KOPT-K1 (cell line): ENCODE data around the gene SETMAR.
"Not testable (repeated sequence)": the region's sequence is repeated elsewhere in the genome, so short reads cannot be mapped to it uniquely, and the experiment has no call there.

Experiments
- H3K27ac ChIP-seq: fragments of 200-600 bp; sonication (generic); 2 replicates; pipeline ENCODE4 v1.5.1; 2016; ENCODE audit warnings: antibody characterized with exemption, mild to moderate bottlenecking, low read depth, low read length; ENCODE audit not compliant: poor library complexity, severe bottlenecking
- H3K36me3 ChIP-seq: fragments of 200-600 bp; sonication (generic); 2 replicates; pipeline ENCODE4 v1.5.1; 2017; ENCODE audit warnings: antibody characterized with exemption, mild to moderate bottlenecking, low read length, moderate library complexity; ENCODE audit not compliant: insufficient read depth
- H3K9me3 ChIP-seq: fragments of 200-600 bp; sonication (generic); 2 replicates; pipeline ENCODE4 v1.5.1; 2017; ENCODE audit warnings: antibody characterized with exemption, low read length, mild to moderate bottlenecking; ENCODE audit not compliant: insufficient read depth, poor library complexity, severe bottlenecking

The SETMAR gene

DNA sequence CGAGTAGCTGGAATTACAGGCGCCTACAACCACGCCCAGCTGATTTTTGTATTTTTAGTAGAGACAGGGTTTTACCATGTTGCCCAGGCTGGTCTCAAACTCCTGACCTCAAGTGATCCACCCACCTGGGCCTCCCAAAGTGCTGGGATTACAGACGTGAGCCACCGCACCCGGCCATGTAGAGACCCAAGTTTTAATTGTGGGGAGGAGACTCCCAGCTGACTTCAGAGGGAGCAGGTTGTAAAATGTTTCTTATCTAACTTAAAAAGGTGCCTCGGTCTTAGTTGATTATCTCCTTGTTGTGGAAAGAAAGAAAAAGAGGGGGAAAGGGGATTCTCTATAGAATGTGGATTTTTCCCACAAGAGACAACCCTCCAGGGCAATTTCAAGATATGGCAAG is 2.0 kb downstream of the SETMAR start:
- not testable (repeated sequence) for H3K9me3 ChIP-seq, H3K27ac ChIP-seq

DNA sequence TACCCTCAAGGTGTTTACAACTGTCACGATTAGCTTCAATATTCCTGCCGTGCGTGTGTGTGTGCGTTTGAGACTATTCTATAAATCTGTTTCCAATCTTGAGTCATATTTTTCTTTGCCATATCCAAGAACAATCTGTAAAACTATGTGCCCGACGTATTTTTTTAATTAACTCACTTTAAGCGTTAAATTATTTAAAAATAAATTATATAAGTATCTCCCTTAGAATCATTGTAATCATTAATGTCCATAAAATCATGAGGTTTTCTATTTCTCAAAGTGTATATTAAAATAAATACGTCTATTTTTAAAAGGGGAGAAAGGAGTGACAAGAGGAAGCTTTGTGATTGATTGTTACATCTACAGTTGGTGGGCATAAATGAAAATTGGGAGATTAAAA is 2.9 kb downstream of the SETMAR start:
- Histone ChIP-seq H3K9me3 (no peaks in the 10 kb centered on the region), H3K27ac (no peak overlapping the region), H3K36me3 (peaks cover 38% of the 10 kb centered on the region)

More for the DNA sequence above, 2.0 kb downstream of the SETMAR start:
- H3K36me3 ChIP-seq: peaks cover 36% of the 10 kb centered on the region

DNA sequence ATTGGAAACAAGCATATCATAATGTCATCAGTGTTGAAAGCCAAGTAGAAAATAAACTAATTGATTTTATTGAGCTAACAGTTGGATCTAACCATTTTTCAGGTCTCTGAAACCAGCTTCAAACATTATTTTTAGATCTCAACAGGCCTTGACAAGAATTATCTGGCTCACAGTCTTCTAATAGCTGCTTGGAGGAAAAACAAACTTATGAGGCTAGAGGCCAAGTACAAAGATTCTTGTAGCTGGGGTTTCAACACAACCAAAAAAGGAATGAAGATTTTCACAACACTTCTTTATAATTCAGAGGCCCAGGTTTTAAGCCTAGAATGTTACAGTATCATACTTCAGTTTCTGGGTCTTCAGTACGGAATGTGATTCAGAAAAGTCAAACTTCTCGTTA is 3.7 kb downstream of the SETMAR start:
- no peak overlapping the region for H3K27ac ChIP-seq
- H3K9me3 ChIP-seq: no peaks in the 10 kb centered on the region
- H3K36me3 ChIP-seq: peaks cover 43% of the 10 kb centered on the region

DNA sequence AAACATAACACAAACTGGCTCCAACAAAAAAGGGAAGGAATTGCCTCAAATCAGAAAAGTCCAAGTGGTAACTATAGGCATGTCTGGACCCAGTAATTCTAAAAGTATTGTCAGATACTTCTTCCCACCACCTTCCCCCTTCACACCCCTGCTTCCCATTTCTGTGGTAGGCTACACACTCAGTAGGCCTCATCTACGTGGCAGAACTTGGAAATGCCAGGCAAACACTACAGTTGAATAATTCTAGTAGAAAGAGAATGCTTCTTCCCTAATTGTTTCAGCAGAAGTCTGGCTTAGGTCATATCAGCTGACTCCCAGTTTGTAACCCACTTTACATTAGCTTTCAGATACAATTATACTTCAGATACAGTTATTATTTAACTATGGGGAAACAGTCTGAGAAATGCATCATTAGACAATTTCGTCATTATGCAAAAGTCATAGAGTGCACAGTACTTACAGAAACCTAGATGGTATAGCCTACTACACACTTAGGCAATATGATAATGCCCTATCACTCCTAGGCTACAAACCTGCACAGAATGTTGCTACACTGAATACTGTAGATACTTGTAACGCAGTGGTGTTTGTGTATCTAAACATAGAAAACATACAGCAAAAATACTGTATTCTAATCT is 6.4 kb downstream of the SETMAR start:
- Histone ChIP-seq H3K9me3 (no peaks in the 10 kb centered on the region), H3K27ac (no peak overlapping the region), H3K36me3 (peaks cover 65% of the 10 kb centered on the region)

DNA sequence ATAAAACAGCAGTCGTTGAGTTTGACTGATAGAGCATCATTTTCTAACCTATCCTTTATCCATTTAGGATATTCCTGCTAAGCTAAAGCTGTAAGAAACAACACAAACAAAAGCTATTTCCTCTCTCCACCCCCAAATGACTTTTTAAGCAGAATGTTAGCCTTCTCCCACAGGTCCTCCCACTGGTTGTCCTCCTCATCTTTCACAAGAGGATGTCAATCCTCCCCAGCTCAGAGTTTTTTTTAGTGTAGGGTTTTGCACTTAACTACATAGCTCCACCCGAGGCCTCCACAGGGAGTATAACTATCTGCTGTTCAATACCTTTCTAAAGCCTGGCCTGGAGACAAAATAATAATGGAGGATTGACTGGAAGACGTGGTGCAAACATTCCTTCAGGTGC is 7.8 kb downstream of the SETMAR start:
- Histone ChIP-seq H3K27ac (no peak overlapping the region), H3K9me3 (no peaks in the 10 kb centered on the region), H3K36me3 (peaks cover 79% of the 10 kb centered on the region)

DNA sequence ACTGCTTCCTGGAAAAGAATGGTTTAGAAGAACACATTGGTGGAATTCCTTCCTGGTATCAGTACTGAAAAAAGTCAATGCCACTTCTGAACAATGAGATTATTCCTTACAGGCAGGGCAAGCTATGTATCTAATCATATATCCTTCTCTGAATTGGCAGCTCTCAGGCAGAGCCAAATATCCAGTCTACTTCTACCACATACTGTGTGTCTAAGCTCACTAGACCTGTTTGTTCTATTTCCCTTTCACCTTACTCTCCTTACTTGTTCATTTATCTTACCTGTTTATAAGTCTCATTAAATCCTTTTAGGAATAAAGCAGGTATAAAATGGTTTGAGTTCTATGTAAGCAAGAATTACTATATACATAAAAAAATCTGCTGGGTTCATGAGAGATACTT is 8.3 kb downstream of the SETMAR start:
- Histone ChIP-seq H3K36me3 (peaks cover 83% of the 10 kb centered on the region), H3K9me3 (no peaks in the 10 kb centered on the region), H3K27ac (no peak overlapping the region)

DNA sequence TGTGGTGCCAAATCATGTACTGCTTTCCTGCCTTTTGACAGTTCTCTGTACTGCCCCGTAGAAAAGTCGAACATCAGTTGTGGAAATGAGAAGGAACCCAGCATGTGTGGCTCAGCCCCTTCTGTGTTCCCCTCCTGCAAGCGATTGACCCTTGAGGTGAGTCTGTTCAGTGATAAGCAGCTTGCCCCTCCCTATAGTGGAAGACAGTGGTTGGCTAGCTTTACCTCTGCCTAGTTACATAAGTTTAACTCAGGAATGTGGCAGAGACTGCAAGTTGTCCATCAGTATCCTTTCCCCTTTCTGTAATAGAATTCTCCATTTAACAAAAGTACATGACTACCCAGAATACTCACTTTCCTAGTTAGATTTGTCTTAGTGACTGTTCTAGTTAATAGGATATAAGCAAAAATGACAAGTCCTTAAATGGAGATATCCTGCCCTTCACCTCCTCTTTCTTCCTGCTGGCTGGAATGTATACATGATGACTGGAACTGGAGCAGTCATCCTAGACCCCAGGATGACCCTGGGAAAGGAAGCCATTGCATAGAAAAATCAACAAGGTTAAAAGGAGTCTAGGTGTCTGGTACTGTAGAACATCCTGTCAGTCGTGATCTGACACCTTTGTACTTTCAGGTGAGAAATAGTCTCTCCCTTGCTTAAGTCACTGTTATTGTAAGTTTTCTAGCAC is 10.6 kb downstream of the SETMAR start:
- H3K27ac ChIP-seq: no peak overlapping the region
- peaks cover 85% of the 10 kb centered on the region for H3K36me3 ChIP-seq
- no peaks in the 10 kb centered on the region for H3K9me3 ChIP-seq

DNA sequence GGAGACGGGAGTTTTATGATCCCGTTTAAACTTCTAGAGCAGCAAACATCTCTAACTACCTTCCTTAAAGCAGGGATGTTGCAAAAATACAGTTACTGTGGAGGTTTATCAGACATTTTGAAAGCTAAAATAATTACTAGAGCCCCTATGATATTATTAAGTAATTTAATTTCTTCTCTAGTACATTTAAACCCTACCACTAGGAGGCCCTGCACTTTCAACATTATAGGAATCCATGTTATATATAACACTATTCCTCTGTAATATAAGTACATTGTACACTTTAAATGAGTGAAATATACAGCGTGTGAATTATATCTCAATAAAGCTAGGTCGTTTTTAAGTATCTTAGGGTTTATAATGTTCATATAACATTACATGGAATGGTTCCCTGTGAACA is 11.5 kb downstream of the SETMAR start:
- no peaks in the 10 kb centered on the region for H3K9me3 ChIP-seq
- H3K27ac ChIP-seq: no peak overlapping the region
- peaks cover 79% of the 10 kb centered on the region for H3K36me3 ChIP-seq

DNA sequence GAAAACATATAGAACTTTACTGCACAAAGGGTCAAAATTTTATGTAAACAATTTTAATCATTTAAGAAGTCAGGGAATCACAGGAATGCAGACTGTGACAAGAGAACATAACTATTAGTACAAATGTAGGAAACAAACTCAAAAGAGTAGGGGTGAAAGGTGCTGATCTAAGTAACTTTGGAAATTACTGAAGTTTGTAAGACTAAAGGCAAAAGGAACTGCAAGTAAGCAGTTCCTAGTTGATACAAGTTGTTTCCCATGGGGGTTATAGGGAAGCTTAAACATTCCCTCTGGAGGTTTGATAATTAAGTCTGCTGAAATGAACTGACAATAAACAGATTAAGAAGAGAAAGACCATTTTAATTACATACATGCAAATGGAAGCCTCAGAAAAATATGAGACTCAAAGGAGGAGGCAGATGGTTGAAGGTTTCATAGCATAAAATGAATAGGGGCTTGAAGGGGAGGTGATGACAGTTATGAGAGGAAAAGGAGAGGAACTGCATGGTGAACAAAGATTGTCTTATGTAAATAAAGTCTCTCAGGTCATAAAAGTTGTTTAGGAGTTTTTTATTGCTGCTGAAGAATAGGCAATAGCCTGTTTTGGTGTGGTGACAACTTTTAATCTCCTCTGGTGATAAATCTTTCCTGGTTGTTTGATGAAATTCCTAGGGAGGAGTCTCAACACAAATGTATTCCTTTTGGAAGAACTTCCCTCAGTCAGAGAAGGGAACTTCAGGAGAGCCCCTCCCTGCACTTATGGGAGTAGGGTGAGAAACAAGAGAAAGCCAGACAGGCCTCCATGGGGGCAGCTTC is 17.1 kb downstream of the SETMAR start:
- H3K36me3 ChIP-seq: peaks cover 38% of the 10 kb centered on the region
- no peak overlapping the region for H3K27ac ChIP-seq

DNA sequence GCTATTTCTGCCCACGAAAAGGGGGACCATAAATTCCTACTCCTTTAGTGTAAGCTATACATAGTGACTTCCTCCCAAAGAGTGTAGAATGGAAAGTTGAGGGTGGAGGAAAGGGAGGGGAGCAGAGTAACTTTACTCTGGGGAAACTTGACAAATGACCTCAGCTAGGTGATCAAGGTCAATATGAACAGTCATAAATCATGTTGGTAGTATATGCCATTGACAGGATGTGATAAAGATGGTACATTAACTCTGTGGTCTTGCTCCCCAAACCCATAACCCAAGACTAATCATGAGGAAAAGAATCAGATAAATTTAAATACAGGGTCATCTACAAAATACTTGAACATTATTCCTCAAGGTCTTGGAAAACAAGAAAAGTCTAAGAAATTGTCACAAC is 18.6 kb downstream of the SETMAR start:
- H3K27ac ChIP-seq: no peak overlapping the region
- peaks cover 24% of the 10 kb centered on the region for H3K36me3 ChIP-seq

More for the DNA sequence above, 17.1 kb downstream of the SETMAR start:
- no peaks in the 10 kb centered on the region for H3K9me3 ChIP-seq

DNA sequence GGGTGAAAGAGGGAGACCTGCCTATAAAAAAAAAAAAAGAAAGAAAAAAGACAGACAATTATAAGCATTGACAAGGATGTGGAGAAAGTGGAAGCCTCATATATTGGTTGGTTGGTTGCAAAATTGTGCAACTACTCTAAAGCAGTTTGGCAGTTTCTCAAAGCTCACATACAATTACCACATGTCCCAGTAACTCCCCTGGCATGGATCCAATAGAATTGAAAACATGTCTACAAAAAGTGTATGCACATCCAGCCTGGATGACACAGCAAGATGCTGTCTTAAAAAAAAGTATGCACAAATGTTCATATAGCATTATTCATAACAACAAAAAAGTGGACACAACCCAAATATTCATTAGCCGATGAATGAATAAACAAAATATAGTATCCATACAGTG is 19.5 kb downstream of the SETMAR start:
- no peak overlapping the region for H3K27ac ChIP-seq
- peaks cover 15% of the 10 kb centered on the region for H3K36me3 ChIP-seq

More for the DNA sequence above, 18.6 kb downstream of the SETMAR start:
- H3K9me3 ChIP-seq: peaks cover 7% of the 10 kb centered on the region

DNA sequence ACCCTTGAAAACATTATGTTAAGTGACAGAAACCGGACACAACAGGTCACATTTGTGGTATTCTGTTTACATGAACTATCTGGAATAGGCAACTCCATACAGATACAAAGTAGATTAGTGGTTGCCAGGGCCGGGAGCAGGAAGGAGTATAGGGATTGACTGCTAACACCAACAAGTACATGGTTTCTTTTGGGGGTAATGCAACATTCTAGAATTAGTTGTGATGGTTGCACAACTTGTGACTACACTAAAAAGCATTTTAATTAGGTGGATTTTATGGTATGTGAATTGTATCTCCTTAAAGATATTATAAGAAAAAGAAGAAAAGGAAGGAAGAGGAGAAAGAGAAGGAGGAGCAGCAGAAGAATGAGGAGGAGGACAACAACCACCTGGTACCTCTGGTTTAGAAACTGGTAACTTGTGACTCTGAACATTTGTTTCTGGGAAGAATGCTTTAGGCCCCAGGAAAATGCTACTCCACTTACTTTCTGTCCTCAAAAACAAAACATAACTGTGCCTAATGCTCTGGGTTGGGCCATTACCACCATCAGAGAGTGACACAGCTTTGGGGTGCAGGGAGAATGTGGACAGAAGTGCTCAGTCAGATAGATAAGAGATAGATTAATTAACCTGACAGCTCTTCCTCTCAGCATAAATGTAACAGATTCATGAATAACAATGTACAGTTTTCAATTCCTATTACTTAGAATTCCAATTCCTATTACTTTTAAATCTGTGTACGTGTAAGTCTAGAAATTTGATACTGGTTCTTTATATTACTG is 20.3 kb downstream of the SETMAR start:
- Histone ChIP-seq H3K27ac (no peak overlapping the region), H3K9me3 (peaks cover 24% of the 10 kb centered on the region), H3K36me3 (peaks cover 7% of the 10 kb centered on the region)

More for the DNA sequence above, 19.5 kb downstream of the SETMAR start:
- peaks cover 16% of the 10 kb centered on the region for H3K9me3 ChIP-seq

DNA sequence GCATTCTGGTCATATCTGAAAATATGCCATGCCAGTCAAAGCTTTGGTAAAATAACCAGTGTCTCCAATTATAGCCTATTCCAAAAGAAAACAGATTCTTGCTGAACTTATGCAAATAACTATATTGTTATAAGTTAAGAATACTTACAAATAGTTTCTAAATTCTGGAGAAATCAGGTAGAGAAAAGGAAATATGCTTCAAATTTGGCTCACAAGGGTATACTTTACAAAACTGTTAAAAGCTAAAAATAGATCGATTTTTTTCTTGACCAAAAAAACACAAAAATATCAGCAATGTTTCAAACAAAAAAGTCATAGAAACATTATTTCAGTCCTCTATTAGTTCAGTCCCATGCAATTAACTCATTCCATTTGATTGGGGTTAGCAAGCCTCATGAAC is 23.7 kb downstream of the SETMAR start:
- Histone ChIP-seq H3K9me3 (peaks cover 44% of the 10 kb centered on the region), H3K36me3 (no peaks in the 10 kb centered on the region), H3K27ac (no peak overlapping the region)

DNA sequence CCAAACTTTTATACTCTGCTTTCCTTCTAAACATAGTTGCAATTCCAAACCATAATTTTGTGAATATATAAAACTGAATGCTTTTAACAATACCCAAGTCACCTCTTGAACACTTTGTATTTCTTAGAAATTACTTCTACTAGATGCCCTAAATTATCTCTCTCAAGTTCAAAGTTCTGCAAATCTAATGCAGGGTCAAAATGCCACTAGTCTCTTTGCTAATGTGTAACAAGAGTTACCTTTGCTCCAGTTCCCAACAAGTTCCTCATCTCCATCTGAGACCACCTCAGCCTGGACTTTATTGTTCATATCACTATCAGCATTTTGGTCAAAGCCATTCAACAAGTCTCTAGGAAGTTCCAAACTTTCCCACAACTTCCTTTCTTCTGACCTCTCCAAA is 26.6 kb downstream of the SETMAR start:
- H3K9me3 ChIP-seq: peaks cover 44% of the 10 kb centered on the region
- H3K36me3 ChIP-seq: not testable (repeated sequence)

DNA sequence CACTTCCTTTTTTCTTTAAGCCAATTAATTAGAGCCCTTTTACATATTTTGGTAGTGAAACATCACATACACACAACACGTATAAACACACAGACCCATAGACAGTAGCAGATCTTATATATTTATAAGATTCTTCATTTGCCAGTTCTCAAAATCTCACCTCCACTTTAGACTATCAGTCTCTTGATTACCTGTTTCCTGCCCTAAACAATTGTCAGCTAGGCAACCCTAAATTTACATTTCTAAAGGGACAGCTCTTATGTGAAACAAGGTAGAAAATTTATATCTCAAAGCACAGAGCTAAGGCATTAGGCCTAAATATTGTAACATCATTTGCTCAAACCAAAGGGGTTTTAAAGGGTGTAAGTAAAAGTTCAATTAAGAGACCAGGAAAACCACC is 28.9 kb downstream of the SETMAR start:
- no peaks in the 10 kb centered on the region for H3K36me3 ChIP-seq
- peaks cover 33% of the 10 kb centered on the region for H3K9me3 ChIP-seq
- H3K27ac ChIP-seq: no peak overlapping the region

More for the DNA sequence above, 26.6 kb downstream of the SETMAR start:
- not testable (repeated sequence) for H3K27ac ChIP-seq
